SU-DHL-6 (cell line): ENCODE measurements around the gene EYS.

Experiments
- H2AFZ ChIP-seq: fragments of 200-600 bp; sonication (generic); 2 replicates; pipeline ENCODE4 v1.6.1; 2014; ENCODE audit warnings: low read depth, mild to moderate bottlenecking, moderate library complexity, mixed read lengths, antibody characterized with exemption, low read length; ENCODE audit not compliant: severe bottlenecking
- H3F3A ChIP-seq: fragments of 200-600 bp; shearing (Covaris generic); 2 replicates; pipeline ENCODE4 v1.6.0; 2016; ENCODE audit warnings: antibody characterized with exemption, mild to moderate bottlenecking; ENCODE audit not compliant: insufficient read depth
- H3K27ac ChIP-seq: fragments of 200-600 bp; sonication (generic); 2 replicates; pipeline ENCODE4 v1.5.1; 2016; ENCODE audit warnings: low read depth, mild to moderate bottlenecking, low read length, moderate library complexity, mixed read lengths
- H3K27me3 ChIP-seq: fragments of 200-600 bp; sonication (generic), shearing (Covaris generic); 2 replicates; pipeline ENCODE4 v1.6.0; 2014; ENCODE audit warnings: mild to moderate bottlenecking, low read length
- H3K36me3 ChIP-seq: fragments of 200-600 bp; sonication (generic); 2 replicates; pipeline ENCODE4 v1.6.1; 2014; ENCODE audit warnings: mild to moderate bottlenecking, low read length, mixed read lengths
- H3K4me2 ChIP-seq: fragments of 300-600, 200-600 bp; shearing (Covaris generic), sonication (generic); 2 replicates; pipeline ENCODE4 v1.6.0; 2014; ENCODE audit warnings: low read length, low read depth, mild to moderate bottlenecking; ENCODE audit not compliant: poor library complexity, severe bottlenecking
- H3K4me3 ChIP-seq: fragments of 200-600 bp; sonication (generic); 2 replicates; pipeline ENCODE4 v1.5.1; 2014; ENCODE audit warnings: antibody characterized with exemption, low read length, mild to moderate bottlenecking, mixed read lengths; ENCODE audit not compliant: insufficient read depth, poor library complexity, severe bottlenecking
- H3K79me2 ChIP-seq: fragments of 200-600 bp; sonication (generic); 2 replicates; pipeline ENCODE4 v1.6.1; 2014; ENCODE audit warnings: mild to moderate bottlenecking, low read length, moderate library complexity; ENCODE audit not compliant: insufficient read depth
- H3K9ac ChIP-seq: fragments of 200-600 bp; sonication (generic); 2 replicates; pipeline ENCODE4 v1.7.0; 2014; ENCODE audit warnings: mild to moderate bottlenecking, low read length
- H3K9me2 ChIP-seq: fragments of 200-600 bp; sonication (generic); replicated peaks from 2 replicates; pipeline ENCODE4 v1.6.1; 2014; ENCODE audit warnings: low read length; ENCODE audit not compliant: insufficient read depth
- H3K9me3 ChIP-seq: fragments of 200-600 bp; sonication (generic); 2 replicates; pipeline ENCODE4 v1.6.1; 2014; ENCODE audit warnings: low read length, mixed read lengths; ENCODE audit not compliant: insufficient read depth
- H4K20me1 ChIP-seq: fragments of 200-600 bp; sonication (generic); 2 replicates; pipeline ENCODE4 v1.6.1; 2014; ENCODE audit warnings: low read depth, mild to moderate bottlenecking, antibody characterized with exemption, low read length, moderate library complexity, mixed read lengths
- EZH2phosphoT487 ChIP-seq: fragments of 200-600 bp; sonication (generic), shearing (Covaris generic); conservative IDR thresholded peaks from 2 replicates; pipeline ENCODE4 v1.6.1; 2018; ENCODE audit warnings: mild to moderate bottlenecking, antibody characterized with exemption, low read length, moderate library complexity, mixed read lengths
- TF ChIP-seq, protein P1 (sequence below): fragments of 200-600 bp; sonication (generic); IDR thresholded peaks from one replicate; pipeline ENCODE4 v1.5.1; 2017; ENCODE audit warnings: antibody characterized with exemption, mild to moderate bottlenecking, low read length, moderate library complexity; ENCODE audit not compliant: insufficient read depth, poor library complexity, severe bottlenecking

EYS gene

DNA sequence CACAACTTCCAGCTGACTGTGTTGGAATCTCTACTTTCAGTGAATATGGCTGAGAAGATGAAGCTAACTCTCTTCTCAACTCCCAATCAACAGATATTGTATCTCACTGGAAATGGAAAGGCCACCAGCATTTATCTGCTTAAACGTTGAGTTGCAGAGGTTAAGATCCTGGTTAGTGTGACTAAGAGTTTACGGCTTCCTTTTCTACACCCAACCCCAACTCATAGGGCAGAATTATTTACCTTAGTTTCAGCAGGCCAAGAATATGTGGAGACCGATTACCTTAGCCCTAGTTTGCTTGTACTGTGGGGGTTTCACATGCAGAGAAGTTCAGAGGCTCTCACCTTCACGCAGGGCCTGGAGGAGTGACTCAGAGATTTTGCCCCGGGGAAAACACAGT is 1026.6 kb downstream of the EYS start:
- Histone ChIP-seq H3K27me3 (no peaks in the 10 kb centered on the region), H3K36me3 (no peaks in the 10 kb centered on the region), H3F3A (no peaks in the 10 kb centered on the region), H3K9me3 (no peaks in the 10 kb centered on the region), H3K4me3 (no peak overlapping the region), H3K4me2 (no peak overlapping the region), H3K9ac (no peak overlapping the region), H3K27ac (no peak overlapping the region), H3K9me2 (no peaks in the 10 kb centered on the region), H3K79me2 (no peaks in the 10 kb centered on the region), H4K20me1 (no peaks in the 10 kb centered on the region), H2AFZ (no peak overlapping the region)
- TF ChIP-seq EZH2phosphoT487: no peak
- TF ChIP-seq, protein P1, sequence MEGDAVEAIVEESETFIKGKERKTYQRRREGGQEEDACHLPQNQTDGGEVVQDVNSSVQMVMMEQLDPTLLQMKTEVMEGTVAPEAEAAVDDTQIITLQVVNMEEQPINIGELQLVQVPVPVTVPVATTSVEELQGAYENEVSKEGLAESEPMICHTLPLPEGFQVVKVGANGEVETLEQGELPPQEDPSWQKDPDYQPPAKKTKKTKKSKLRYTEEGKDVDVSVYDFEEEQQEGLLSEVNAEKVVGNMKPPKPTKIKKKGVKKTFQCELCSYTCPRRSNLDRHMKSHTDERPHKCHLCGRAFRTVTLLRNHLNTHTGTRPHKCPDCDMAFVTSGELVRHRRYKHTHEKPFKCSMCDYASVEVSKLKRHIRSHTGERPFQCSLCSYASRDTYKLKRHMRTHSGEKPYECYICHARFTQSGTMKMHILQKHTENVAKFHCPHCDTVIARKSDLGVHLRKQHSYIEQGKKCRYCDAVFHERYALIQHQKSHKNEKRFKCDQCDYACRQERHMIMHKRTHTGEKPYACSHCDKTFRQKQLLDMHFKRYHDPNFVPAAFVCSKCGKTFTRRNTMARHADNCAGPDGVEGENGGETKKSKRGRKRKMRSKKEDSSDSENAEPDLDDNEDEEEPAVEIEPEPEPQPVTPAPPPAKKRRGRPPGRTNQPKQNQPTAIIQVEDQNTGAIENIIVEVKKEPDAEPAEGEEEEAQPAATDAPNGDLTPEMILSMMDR: no peak

DNA sequence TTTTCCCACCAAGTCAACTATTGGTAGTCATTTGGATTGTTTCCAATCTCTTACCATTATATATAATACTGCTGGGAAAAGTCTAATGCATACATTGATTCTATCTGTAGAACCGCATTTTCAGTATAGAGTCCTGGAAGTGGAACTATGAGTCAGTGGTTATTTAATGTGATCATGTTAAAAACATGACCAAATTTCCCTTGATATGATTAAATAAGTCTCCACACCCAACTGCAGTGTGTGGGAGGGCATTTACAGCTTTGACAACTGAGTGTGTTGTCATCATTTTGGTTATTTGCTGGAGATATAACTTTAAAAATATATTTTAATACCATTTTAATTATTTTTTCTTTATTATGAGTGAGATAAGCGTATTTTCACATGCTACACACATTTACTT is 1027.6 kb downstream of the EYS start:
- Histone ChIP-seq H2AFZ (no peak overlapping the region), H4K20me1 (no peaks in the 10 kb centered on the region), H3K36me3 (no peaks in the 10 kb centered on the region), H3K9me3 (no peaks in the 10 kb centered on the region), H3K4me2 (no peak overlapping the region), H3K27ac (no peak overlapping the region), H3K9me2 (no peaks in the 10 kb centered on the region), H3K4me3 (no peak overlapping the region), H3F3A (no peaks in the 10 kb centered on the region), H3K27me3 (no peaks in the 10 kb centered on the region), H3K79me2 (no peaks in the 10 kb centered on the region), H3K9ac (no peak overlapping the region)
- TF ChIP-seq, protein P1: no peak
- no peak for TF ChIP-seq EZH2phosphoT487

DNA sequence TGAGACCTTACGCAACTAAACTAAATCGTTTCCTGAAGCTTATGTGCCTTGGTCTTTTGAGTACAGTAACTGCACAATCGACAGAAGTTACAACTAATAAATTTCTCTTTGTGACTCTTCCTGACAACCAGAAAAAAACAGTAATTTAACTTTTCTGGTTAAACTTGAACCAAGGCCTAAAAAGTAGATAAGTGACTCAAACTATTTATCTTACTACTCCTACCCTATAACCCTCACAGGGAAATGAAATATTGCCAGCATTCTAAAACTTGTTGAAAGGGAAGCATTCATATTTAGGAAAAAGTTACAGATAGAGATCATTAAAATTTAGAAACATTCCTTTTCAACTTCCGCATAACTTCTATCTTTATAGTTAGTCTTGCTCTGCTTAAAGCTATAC is 1034.4 kb downstream of the EYS start:
- TF ChIP-seq, protein P1: no peak
- no peak for TF ChIP-seq EZH2phosphoT487
- H4K20me1 ChIP-seq: no peaks in the 10 kb centered on the region
- H3F3A ChIP-seq: no peaks in the 10 kb centered on the region
- H3K4me2 ChIP-seq: no peak overlapping the region
- no peaks in the 10 kb centered on the region for H3K27me3 ChIP-seq
- H3K9me2 ChIP-seq: no peaks in the 10 kb centered on the region
- no peak overlapping the region for H3K4me3 ChIP-seq
- no peak overlapping the region for H3K27ac ChIP-seq
- no peaks in the 10 kb centered on the region for H3K36me3 ChIP-seq
- H3K9ac ChIP-seq: no peak overlapping the region
- no peak overlapping the region for H2AFZ ChIP-seq
- H3K9me3 ChIP-seq: no peaks in the 10 kb centered on the region
- H3K79me2 ChIP-seq: no peaks in the 10 kb centered on the region

DNA sequence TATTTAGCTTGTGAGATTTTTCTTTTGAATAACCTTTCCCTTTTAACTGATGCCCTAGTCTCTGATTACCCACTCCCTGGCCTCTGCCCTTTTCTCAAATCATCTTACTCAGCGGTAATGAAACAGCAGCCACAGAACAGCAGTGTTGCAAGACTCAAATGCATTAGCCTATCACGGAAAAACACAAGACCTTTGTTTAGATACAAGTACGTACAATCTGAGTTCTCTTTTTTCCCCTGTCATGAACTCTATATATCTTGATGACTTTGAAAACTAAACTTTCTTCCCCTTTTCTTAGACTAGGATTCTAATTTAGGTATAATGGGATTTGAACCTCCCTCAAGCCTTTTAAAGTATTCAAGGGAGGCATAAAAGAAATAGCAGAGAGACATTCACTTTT is 1034.9 kb downstream of the EYS start:
- Histone ChIP-seq H3K4me3 (no peak overlapping the region), H3K9me3 (no peaks in the 10 kb centered on the region), H3K36me3 (no peaks in the 10 kb centered on the region), H2AFZ (no peak overlapping the region), H3K4me2 (no peak overlapping the region), H3K79me2 (no peaks in the 10 kb centered on the region), H3K9ac (no peak overlapping the region), H3K27me3 (no peaks in the 10 kb centered on the region), H4K20me1 (no peaks in the 10 kb centered on the region), H3F3A (no peaks in the 10 kb centered on the region), H3K9me2 (no peaks in the 10 kb centered on the region), H3K27ac (no peak overlapping the region)
- TF ChIP-seq, protein P1: no peak
- no peak for TF ChIP-seq EZH2phosphoT487
